Large intestine (tissue), 3 donors: ENCODE results near the gene NBL1. TPM values are rescaled to one million over a fixed set of nuclear protein-coding genes. Genes with fewer than 3 reads are reported as not detected.
"Not testable (repeated sequence)": the region's sequence is repeated elsewhere in the genome, so short reads cannot be mapped to it uniquely, and the experiment has no call there.

Experiments used
- DNase-seq, 2 donors: peaks; one replicate each; pipeline versions ENCODE4 v3.0.0 to v3.0.0-alpha.2; 2013
- H3K27ac ChIP-seq: one replicate; pipeline ENCODE4 v1.5.1; 2013; ENCODE audit warnings: low read length
- H3K27me3 ChIP-seq: 2 replicates; pipeline ENCODE4 v1.6.1; 2013; ENCODE audit warnings: low read length; ENCODE audit not compliant: control insufficient read depth, insufficient read depth
- H3K36me3 ChIP-seq: 2 replicates; pipeline ENCODE4 v1.6.1; 2013; ENCODE audit warnings: low read length; ENCODE audit not compliant: control insufficient read depth, insufficient read depth
- H3K4me1 ChIP-seq: one replicate; pipeline ENCODE4 v1.6.1; 2013; ENCODE audit warnings: low read length; ENCODE audit not compliant: control insufficient read depth, insufficient read depth
- H3K4me3 ChIP-seq: one replicate; pipeline ENCODE4 v1.5.1; 2013; ENCODE audit warnings: low read length
- H3K9me3 ChIP-seq: one replicate; pipeline ENCODE4 v1.6.1; 2013; ENCODE audit warnings: mild to moderate bottlenecking, low read depth, low read length, moderate library complexity; ENCODE audit not compliant: control insufficient read depth
- WGBS: methylation state at CpG from one replicate; pipeline ENCODE4 v1.1.5; 2013; ENCODE audit warnings: low lambda C conversion rate; ENCODE audit not compliant: insufficient coverage; 5-methylcytosine and 5-hydroxymethylcytosine counted together
- polyA plus RNA-seq: library from polyadenylated mRNA; unstranded; fragments of 120-200 nt; gene quantifications from one replicate; pipeline ENCODE4 v1.2.1, GENCODE V29; 2013

The NBL1 gene
- polyA plus RNA-seq, 1 donor, result 53.5 TPM

- Histone ChIP-seq H3K4me3 (no peak overlapping the region), H3K36me3 (peaks cover 26% of the 10 kb centered on the region), H3K27ac (no peak overlapping the region), H3K4me1 (peaks cover 25% of the 10 kb centered on the region), H3K27me3 (no peaks in the 10 kb centered on the region), H3K9me3 (no peaks in the 10 kb centered on the region)
- WGBS, result no CpG with 5 or more reads among the region's 4 CpGs
- DNase-seq, result no peak
These were observed 22.7 kb upstream of the NBL1 start for GRCh38 chr1:19621274-19621950.

- WGBS, result 80% methylated on average over 1 of the region's 1 CpG
- H3K27me3 ChIP-seq, result no peaks in the 10 kb centered on the region
- peaks cover 25% of the 10 kb centered on the region for H3K4me1 ChIP-seq
- no peak overlapping the region for H3K4me3 ChIP-seq
- no peak for DNase-seq
- H3K27ac ChIP-seq, result peak overlapping the region; percentile 94
- peaks cover 32% of the 10 kb centered on the region for H3K36me3 ChIP-seq
- H3K9me3 ChIP-seq, result no peaks in the 10 kb centered on the region
These were observed 21.9 kb upstream of the NBL1 start for GRCh38 chr1:19622204-19622603.

DNA sequence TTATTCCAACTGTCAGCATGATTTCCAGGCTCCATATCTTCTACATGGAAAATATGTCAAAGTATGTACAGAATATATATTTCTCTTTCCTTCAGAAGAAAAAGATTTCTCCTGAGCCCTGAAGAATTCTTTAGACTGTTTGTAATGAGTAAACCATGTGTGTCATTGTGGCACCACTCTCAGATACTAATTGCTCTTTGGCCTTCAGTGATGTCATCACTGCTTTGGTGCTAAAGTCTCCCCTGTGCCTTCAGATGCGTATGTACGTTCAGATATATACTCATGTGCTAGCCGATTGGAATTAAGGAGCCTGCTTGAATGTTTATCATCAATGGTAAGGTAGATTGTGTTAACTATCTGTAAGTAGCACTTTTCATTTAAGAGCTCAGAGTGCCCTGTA lies 20.6 kb upstream of the NBL1 start:
- peak; percentile 91 to 96 for DNase-seq
- H3K27ac ChIP-seq, result peak overlapping the region; percentile 94

DNA sequence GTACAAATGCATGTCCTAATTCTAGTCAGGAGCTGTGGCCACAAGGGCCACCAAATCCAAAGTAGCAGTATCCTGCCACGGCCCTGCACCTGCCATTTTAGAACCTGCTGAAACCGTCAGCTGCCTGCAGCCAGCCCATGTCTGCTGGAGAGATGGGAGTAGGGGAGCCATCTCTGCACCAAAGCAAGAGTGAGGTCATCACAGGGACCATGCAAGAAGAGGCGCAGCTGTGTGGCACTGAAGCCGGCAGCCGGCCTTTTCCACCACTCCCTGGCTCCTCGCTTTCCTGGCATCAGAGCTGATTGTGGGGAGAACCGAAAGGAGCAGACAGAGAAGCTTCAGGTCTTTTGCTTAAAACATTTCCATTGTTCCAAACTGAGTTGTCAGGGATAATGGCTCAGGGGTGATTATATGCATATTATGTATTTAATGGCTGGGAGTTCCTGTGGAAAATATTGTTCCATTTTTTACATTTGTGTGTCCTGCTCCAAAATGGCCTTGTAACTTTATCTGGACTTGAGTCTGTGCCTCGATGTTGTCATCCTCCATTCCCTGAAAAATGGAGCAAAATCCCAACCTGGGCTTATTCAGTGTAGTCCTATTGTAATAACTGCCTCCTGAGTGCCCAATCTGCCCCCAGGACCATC lies 18.7 kb upstream of the NBL1 start:
- Histone ChIP-seq H3K27me3 (no peaks in the 10 kb centered on the region), H3K36me3 (peaks cover 46% of the 10 kb centered on the region), H3K4me3 (no peak overlapping the region), H3K27ac (no peak overlapping the region), H3K9me3 (no peaks in the 10 kb centered on the region), H3K4me1 (peaks cover 11% of the 10 kb centered on the region)
- no peak for DNase-seq
- WGBS, result 90% methylated on average over 2 of the region's 8 CpGs

More for the DNA sequence above, 20.6 kb upstream of the NBL1 start:
- Histone ChIP-seq H3K4me1 (peaks cover 25% of the 10 kb centered on the region), H3K27me3 (no peaks in the 10 kb centered on the region), H3K9me3 (no peaks in the 10 kb centered on the region), H3K36me3 (peaks cover 39% of the 10 kb centered on the region), H3K4me3 (no peak overlapping the region)
- WGBS, result no CpG with 5 or more reads among the region's 3 CpGs

- Histone ChIP-seq H3K4me3 (no peak overlapping the region), H3K4me1 (peaks cover 3% of the 10 kb centered on the region), H3K27me3 (no peaks in the 10 kb centered on the region), H3K27ac (no peak overlapping the region), H3K36me3 (peaks cover 46% of the 10 kb centered on the region), H3K9me3 (no peaks in the 10 kb centered on the region)
- DNase-seq, result no peak
- WGBS, result no CpG with 5 or more reads among the region's 3 CpGs
These were observed 15.2 kb upstream of the NBL1 start for GRCh38 chr1:19628879-19629278.

DNA sequence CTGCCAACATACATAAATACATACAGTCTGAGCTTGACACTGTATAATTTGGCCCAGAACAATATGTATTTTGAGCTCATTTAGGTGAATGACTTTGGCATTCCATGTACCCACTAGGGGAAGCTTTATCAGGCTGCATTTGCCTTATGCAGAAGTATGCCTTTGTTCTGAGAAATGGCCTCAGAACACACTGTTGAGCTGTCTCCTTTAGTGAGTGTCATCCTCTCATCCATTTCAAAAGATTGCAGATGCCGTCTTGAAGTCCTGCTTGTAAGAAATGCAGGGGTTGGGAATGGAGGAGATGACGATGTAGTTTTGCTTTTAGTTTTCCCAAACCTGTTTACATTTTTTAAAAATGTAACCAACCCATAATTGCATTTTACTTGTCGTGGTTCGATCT lies 14.8 kb upstream of the NBL1 start:
- no CpG with 5 or more reads among the region's 4 CpGs for WGBS

GRCh38 chr1:19630192-19630591 lies 13.9 kb upstream of the NBL1 start:
- no CpG with 5 or more reads among the region's 1 CpG for WGBS
- not testable (repeated sequence) for H3K9me3 ChIP-seq

More for the DNA sequence above, 14.8 kb upstream of the NBL1 start:
- no peaks in the 10 kb centered on the region for H3K27me3 ChIP-seq
- H3K36me3 ChIP-seq, result peaks cover 42% of the 10 kb centered on the region
- no peak overlapping the region for H3K27ac ChIP-seq
- no peaks in the 10 kb centered on the region for H3K9me3 ChIP-seq
- no peak overlapping the region for H3K4me3 ChIP-seq
- no peak for DNase-seq
- H3K4me1 ChIP-seq, result no peaks in the 10 kb centered on the region

GRCh38 chr1:19630720-19631395 lies 13.3 kb upstream of the NBL1 start:
- H3K27me3 ChIP-seq, result no peaks in the 10 kb centered on the region
- 69% methylated on average over 3 of the region's 6 CpGs for WGBS
- no peaks in the 10 kb centered on the region for H3K4me1 ChIP-seq
- H3K36me3 ChIP-seq, result peaks cover 27% of the 10 kb centered on the region
- H3K27ac ChIP-seq, result no peak overlapping the region
- H3K4me3 ChIP-seq, result no peak overlapping the region
- no peaks in the 10 kb centered on the region for H3K9me3 ChIP-seq
- DNase-seq, result no peak

More at GRCh38 chr1:19630192-19630591, 13.9 kb upstream of the NBL1 start:
- H3K4me1 ChIP-seq, DNase-seq, H3K27ac ChIP-seq, H3K4me3 ChIP-seq, H3K27me3 ChIP-seq: not testable (repeated sequence)
- H3K36me3 ChIP-seq, result peaks cover 33% of the 10 kb centered on the region

DNA sequence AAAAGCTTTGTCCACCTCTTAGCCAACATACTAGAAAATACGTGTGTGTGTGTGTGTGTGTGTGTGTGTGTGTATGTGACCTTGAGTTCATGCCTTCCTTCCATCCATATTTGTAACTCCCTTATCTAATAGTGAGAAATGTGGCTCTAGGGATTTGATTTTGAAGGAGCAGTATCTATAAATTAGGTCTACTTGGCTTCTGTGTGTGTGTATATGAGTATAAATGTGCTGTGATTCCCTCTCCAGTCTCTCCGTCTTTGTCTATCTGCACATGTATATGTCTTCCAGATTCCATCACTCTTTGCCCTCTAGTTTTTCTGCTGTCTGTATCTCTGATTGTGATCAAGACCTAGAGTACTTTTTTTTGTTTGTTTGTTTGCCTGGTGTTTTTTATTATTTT lies 11.9 kb upstream of the NBL1 start:
- WGBS, result 83% methylated on average over 1 of the region's 2 CpGs
- H3K27me3 ChIP-seq, result no peaks in the 10 kb centered on the region
- no peaks in the 10 kb centered on the region for H3K4me1 ChIP-seq

GRCh38 chr1:19633106-19633505 lies 11.0 kb upstream of the NBL1 start:
- H3K9me3 ChIP-seq, result no peaks in the 10 kb centered on the region
- no CpG with 5 or more reads among the region's 2 CpGs for WGBS
- H3K27ac ChIP-seq, result no peak overlapping the region

More for the DNA sequence above, 11.9 kb upstream of the NBL1 start:
- H3K27ac ChIP-seq, result no peak overlapping the region
- peaks cover 15% of the 10 kb centered on the region for H3K36me3 ChIP-seq
- DNase-seq, result no peak
- H3K9me3 ChIP-seq, result no peaks in the 10 kb centered on the region
- no peak overlapping the region for H3K4me3 ChIP-seq

More at GRCh38 chr1:19633106-19633505, 11.0 kb upstream of the NBL1 start:
- no peak for DNase-seq
- Histone ChIP-seq H3K4me1 (no peaks in the 10 kb centered on the region), H3K27me3 (no peaks in the 10 kb centered on the region), H3K36me3 (peaks cover 7% of the 10 kb centered on the region), H3K4me3 (no peak overlapping the region)
